ENCODE results near the gene IL2RG.

GRCh38 chrX:71098302-71098701 lies 13.1 kb downstream of the IL2RG start:
- no peak for TF ChIP-seq ETS1 (IDR thresholded peaks at IDR 0.05)
- peak; percentile 48 to 67 for TF ChIP-seq CTCF (conservative IDR thresholded peaks at IDR 0.05; ENCODE audit: low read depth in 2 of 2)
- TF ChIP-seq REST (IDR thresholded peaks at IDR 0.05; ENCODE audit: unreplicated experiment), result no peak
- TF ChIP-seq POLR2AphosphoS5 (IDR thresholded peaks at IDR 0.05; ENCODE audit: low read depth), result no peak
- no peak for TF ChIP-seq EZH2 (IDR thresholded peaks at IDR 0.05; ENCODE audit: low read depth, unreplicated experiment)
- no peak for TF ChIP-seq EZH2phosphoT487 (IDR thresholded peaks at IDR 0.05; ENCODE audit: unreplicated experiment)

All from GM23338 (cell line).